Upper lobe of right lung (tissue), 1 donor: ENCODE data around the gene UMOD. TPM values are rescaled to one million over a fixed set of nuclear protein-coding genes. Genes with fewer than 3 reads are reported as not detected.
A peak's percentile ranks its signal among the peaks of the same experiment; 100 is the strongest.

Experiments
- ATAC-seq: fragments of 200-7000 bp; cut with Tn5 transposase; one replicate; pipeline ENCODE4 v1.9.1; 2020; ENCODE audit warnings: mild to moderate bottlenecking, moderate library complexity
- DNase-seq: peaks from one replicate; pipeline ENCODE4 v3.0.0-alpha.2; 2020
- H3K27ac ChIP-seq: fragments of 200-600 bp; one replicate; pipeline ENCODE4 v1.8.0; 2022
- H3K27me3 ChIP-seq: fragments of 200-600 bp; one replicate; pipeline ENCODE4 v1.8.0; 2022; ENCODE audit warnings: mild to moderate bottlenecking
- H3K36me3 ChIP-seq: fragments of 200-600 bp; one replicate; pipeline ENCODE4 v1.8.0; 2022
- H3K4me1 ChIP-seq: fragments of 200-600 bp; one replicate; pipeline ENCODE4 v1.8.0; 2022
- H3K4me3 ChIP-seq: fragments of 200-600 bp; one replicate; pipeline ENCODE4 v1.8.0; 2022; ENCODE audit warnings: mild to moderate bottlenecking
- H3K9me3 ChIP-seq: fragments of 200-600 bp; one replicate; pipeline ENCODE4 v1.8.0; 2022
- intact Hi-C: fragments of 100-400 bp; cut with DNase I; formaldehyde crosslinking; loops from one replicate; pipeline ENCODE4 v1.11.0; 2022
- total RNA-seq: library from RNA; stranded (reverse); fragmentation: NEBNext Ultra II Directional; extraction: Animal tissue kit (Norgen Biotek cat#: 25700); gene quantifications from one replicate; pipeline ENCODE4 v1.2.1, GENCODE V29; 2021
- TF ChIP-seq, protein P1 (sequence below): fragments of 200-600 bp; IDR thresholded peaks from one replicate; pipeline ENCODE4 v1.8.0; 2022; ENCODE audit warnings: antibody characterized with exemption
- donor health status: DM: no; HTN: yes; CAD: no; lungs with severe emphysema.

UMOD gene
- total RNA-seq, 1 donor from 2014 or later: not detected

GRCh38 chr16:20388854-20389253 lies 36.3 kb upstream of the UMOD start:
- intact Hi-C loops: loop anchor here (10.0 kb wide), 1 partner anchor 484 kb away; no protein-coding TSS in a partner anchor
- ATAC-seq: no peak
- no peak for DNase-seq

DNA sequence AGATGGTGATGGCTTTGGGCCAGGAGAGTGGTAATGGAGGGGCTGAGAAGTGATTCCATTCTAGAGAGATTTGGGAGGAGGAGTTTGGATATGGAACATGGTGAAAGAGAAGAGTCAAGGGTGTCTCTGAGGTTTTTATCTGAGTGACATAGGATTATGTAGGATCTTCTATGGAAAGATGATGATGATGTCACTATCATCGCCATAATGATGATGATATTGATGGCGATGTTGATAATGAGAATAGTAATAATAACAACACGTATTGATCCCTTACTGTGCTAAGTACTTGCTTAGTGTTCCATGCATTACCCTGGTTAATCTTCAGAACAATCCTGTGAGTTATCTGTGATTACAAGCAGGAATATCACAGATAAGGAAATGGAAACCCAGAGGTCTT lies 35.5 kb upstream of the UMOD start:
- H3K4me3 ChIP-seq: no peak overlapping the region
- H3K4me1 ChIP-seq: no peaks in the 10 kb centered on the region
- DNase-seq (no peak), ATAC-seq (no peak)
- TF ChIP-seq, protein P1, sequence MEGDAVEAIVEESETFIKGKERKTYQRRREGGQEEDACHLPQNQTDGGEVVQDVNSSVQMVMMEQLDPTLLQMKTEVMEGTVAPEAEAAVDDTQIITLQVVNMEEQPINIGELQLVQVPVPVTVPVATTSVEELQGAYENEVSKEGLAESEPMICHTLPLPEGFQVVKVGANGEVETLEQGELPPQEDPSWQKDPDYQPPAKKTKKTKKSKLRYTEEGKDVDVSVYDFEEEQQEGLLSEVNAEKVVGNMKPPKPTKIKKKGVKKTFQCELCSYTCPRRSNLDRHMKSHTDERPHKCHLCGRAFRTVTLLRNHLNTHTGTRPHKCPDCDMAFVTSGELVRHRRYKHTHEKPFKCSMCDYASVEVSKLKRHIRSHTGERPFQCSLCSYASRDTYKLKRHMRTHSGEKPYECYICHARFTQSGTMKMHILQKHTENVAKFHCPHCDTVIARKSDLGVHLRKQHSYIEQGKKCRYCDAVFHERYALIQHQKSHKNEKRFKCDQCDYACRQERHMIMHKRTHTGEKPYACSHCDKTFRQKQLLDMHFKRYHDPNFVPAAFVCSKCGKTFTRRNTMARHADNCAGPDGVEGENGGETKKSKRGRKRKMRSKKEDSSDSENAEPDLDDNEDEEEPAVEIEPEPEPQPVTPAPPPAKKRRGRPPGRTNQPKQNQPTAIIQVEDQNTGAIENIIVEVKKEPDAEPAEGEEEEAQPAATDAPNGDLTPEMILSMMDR: no peak
- H3K27ac ChIP-seq: no peak overlapping the region
- peaks cover 6% of the 10 kb centered on the region for H3K27me3 ChIP-seq
- H3K36me3 ChIP-seq: no peaks in the 10 kb centered on the region
- intact Hi-C loops: loop anchor here (10.0 kb wide), 1 partner anchor 483 kb away; no protein-coding TSS in a partner anchor
- no peaks in the 10 kb centered on the region for H3K9me3 ChIP-seq

More at GRCh38 chr16:20388854-20389253, 36.3 kb upstream of the UMOD start:
- TF ChIP-seq, protein P1: no peak
- Histone ChIP-seq H3K9me3 (no peaks in the 10 kb centered on the region), H3K27me3 (peaks cover 6% of the 10 kb centered on the region), H3K4me3 (no peak overlapping the region), H3K4me1 (no peaks in the 10 kb centered on the region), H3K36me3 (no peaks in the 10 kb centered on the region), H3K27ac (no peak overlapping the region)

DNA sequence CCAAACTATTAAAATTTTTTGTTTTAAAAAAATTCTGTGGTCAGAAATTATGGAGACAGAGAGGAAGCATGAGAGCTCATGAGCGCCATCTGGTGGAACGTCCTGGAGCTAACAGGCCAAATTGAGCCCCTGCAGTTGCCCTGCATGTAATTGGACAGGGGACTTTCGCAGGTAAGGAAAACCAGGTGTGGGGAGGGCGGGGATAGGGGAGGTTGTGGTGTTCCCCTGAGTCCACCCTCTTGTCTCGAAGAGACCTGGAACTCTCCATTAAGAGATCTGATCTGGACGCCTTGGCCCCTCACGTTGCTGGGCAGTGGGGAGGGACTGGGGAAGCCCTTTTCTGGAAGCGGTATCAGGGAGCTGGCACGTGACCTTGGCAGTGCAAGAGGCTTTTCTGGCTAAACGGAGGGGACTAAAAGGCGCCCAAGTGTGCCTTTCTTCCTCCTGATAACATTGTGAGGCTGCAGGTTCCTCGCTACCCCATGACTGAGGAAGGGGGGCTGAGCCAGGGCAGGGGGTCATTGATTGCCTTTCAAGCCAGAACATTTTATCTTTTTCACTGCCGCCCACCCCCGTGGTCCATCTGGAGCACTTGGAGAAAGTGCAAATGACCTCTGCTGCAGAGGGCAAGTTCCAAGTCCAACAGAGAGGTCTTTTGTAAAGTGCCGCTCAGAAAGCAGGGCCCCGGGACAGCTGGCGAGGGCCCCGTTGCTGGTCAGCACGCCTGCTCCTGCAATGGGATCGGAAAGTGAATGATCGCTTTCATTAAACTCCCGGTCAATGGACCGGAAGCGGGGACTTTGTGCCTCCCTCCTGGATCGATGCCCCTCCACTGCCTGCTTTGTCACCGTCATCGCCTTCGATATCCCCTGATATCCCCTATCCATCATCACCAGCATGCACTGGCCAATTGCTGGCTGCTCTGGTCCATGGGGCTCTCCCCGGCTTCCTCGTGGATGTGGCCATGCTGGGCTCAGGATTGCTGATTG lies 33.6 kb upstream of the UMOD start:
- ATAC-seq (peak; percentile 78), DNase-seq (peak; percentile 72)
- peaks cover 6% of the 10 kb centered on the region for H3K27me3 ChIP-seq
- H3K36me3 ChIP-seq: no peaks in the 10 kb centered on the region
- intact Hi-C loops: loop anchor here (10.0 kb wide), 1 partner anchor 481 kb away; no protein-coding TSS in a partner anchor
- TF ChIP-seq, protein P1: peak; percentile 85
- no peak overlapping the region for H3K4me3 ChIP-seq
- no peaks in the 10 kb centered on the region for H3K9me3 ChIP-seq
- H3K4me1 ChIP-seq: no peaks in the 10 kb centered on the region
- H3K27ac ChIP-seq: no peak overlapping the region

- Histone ChIP-seq H3K27ac (no peak overlapping the region), H3K36me3 (no peaks in the 10 kb centered on the region), H3K27me3 (peaks cover 6% of the 10 kb centered on the region), H3K4me1 (no peaks in the 10 kb centered on the region), H3K4me3 (no peak overlapping the region), H3K9me3 (no peaks in the 10 kb centered on the region)
- ATAC-seq: peak; percentile 87
- DNase-seq: no peak
- TF ChIP-seq, protein P1: peak; percentile 76
- intact Hi-C loops: loop anchor here (10.0 kb wide), 1 partner anchor 479 kb away; no protein-coding TSS in a partner anchor
Observed at GRCh38 chr16:20383106-20384029, 30.9 kb upstream of the UMOD start.

DNA sequence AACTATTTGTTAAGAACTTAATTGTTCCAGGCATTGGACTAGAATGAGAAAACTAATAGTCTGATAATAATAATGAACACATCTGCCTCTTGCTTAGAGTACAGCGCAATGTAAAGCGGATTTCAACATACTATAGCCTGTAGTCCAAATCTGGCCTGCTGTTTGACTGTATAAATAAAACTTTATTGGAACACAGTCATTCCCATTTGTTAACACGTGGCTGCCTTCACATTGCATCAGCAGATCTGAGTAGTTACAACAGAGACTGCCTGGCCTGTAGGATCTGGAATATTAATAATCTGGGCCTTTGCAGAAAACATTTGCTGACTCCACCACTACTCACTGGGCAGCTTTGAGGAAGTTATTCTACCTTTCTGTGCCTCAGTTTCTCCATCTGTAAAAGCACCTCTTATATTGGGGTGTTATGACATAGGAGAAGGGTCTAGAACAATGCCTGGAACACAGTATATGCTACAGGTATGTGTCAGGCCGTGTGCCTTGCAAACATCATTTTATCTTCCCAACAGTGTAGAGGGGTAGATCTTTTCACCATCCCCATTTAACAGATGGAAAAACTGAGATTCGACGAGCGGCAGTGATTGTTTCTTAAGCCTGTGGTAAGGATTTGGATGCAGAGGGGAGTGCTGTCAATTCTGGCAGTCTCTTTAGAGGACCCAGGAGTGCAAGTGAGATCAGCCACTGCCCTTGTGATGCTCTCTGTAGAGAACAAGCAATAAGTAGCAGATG lies 29.9 kb upstream of the UMOD start:
- intact Hi-C loops: loop anchor here (10.0 kb wide), 1 partner anchor 478 kb away; no protein-coding TSS in a partner anchor
- peaks cover 6% of the 10 kb centered on the region for H3K27me3 ChIP-seq
- H3K4me1 ChIP-seq: no peaks in the 10 kb centered on the region
- H3K27ac ChIP-seq: no peak overlapping the region
- no peak overlapping the region for H3K4me3 ChIP-seq
- no peaks in the 10 kb centered on the region for H3K36me3 ChIP-seq
- TF ChIP-seq, protein P1: no peak
- no peaks in the 10 kb centered on the region for H3K9me3 ChIP-seq
- no peak for DNase-seq
- ATAC-seq: no peak
